K562 (cell line): ENCODE data around the gene SMG9. TPM values are rescaled to one million over a fixed set of nuclear protein-coding genes. Genes with fewer than 3 reads are reported as not detected.

Experiments
- CAMTA2 ChIP-seq: fragments of 250-450 bp; sonication (Bioruptor Pico); conservative IDR thresholded peaks from 2 replicates; pipeline ENCODE4 v1.5.1; 2022
- CBFA2T2 ChIP-seq: fragments of 450-650 bp; conservative IDR thresholded peaks from 2 replicates; pipeline ENCODE4 v1.6.1; 2017; ENCODE audit warnings: mild to moderate bottlenecking
- CHD7 ChIP-seq: fragments of 200-600 bp; sonication (generic); IDR thresholded peaks from one replicate; pipeline ENCODE4 v1.6.1; 2012; ENCODE audit warnings: mild to moderate bottlenecking, low read depth, low read length, inconsistent platforms
- CTCF ChIP-seq, 3 experiments: IDR thresholded peaks in 2 of 3; conservative IDR thresholded peaks in 1 of 3; 2 replicates each; pipeline ENCODE4 v1.5.1; 2011 to 2012; ENCODE audit warnings: low read length in 3 of 3, mild to moderate bottlenecking in 3 of 3, control low read depth in 2 of 3, improper control_type of control experiment in 1 of 3, inconsistent platforms in 1 of 3, low read depth in 1 of 3, mixed read lengths in 1 of 3, moderate library complexity in 1 of 3; ENCODE audit not compliant: insufficient read depth in 2 of 3
- DIDO1 ChIP-seq: fragments of 450-650 bp; IDR thresholded peaks from 2 replicates; pipeline ENCODE4 v1.6.1; 2016; ENCODE audit warnings: low read depth, missing biosample characterization, missing genetic modification characterization
- HSF4 ChIP-seq: fragments of 250-450 bp; sonication (Bioruptor Pico); IDR thresholded peaks from 2 replicates; pipeline ENCODE4 v2.1.2; 2022; ENCODE audit warnings: mild to moderate bottlenecking, moderate library complexity, borderline replicate concordance
- KDM2B ChIP-seq: fragments of 250-450 bp; sonication (Bioruptor Pico); IDR thresholded peaks from 2 replicates; pipeline ENCODE4 v1.8.0; 2021; ENCODE audit warnings: mild to moderate bottlenecking, moderate library complexity
- LEF1 ChIP-seq: fragments of 450-650 bp; IDR thresholded peaks from 2 replicates; pipeline ENCODE4 v1.6.1; 2016; ENCODE audit warnings: mild to moderate bottlenecking
- MITF ChIP-seq: IDR thresholded peaks from 2 replicates; pipeline ENCODE4 v1.6.1; 2014; ENCODE audit warnings: antibody characterized with exemption
- PYGO2 ChIP-seq: fragments of 450-650 bp; IDR thresholded peaks from 2 replicates; pipeline ENCODE4 v1.6.1; 2016; ENCODE audit warnings: mild to moderate bottlenecking, missing genetic modification characterization, moderate library complexity, missing compliant biosample characterization
- RBM34 ChIP-seq: fragments of 200-400 bp; formaldehyde crosslinking; IDR thresholded peaks from 2 replicates; pipeline ENCODE4 v1.6.1; 2018; ENCODE audit warnings: low read length, borderline replicate concordance; ENCODE audit not compliant: insufficient read depth
- SIRT6 ChIP-seq: IDR thresholded peaks from one replicate; pipeline ENCODE4 v1.6.1; 2012; ENCODE audit warnings: low read depth, mild to moderate bottlenecking, control low read depth, inconsistent platforms, low read length, moderate library complexity
- SMC3 ChIP-seq: conservative IDR thresholded peaks from 2 replicates; pipeline ENCODE4 v1.6.1; 2011; ENCODE audit warnings: low read depth, low read length, improper control_type of control experiment; ENCODE audit not compliant: insufficient read depth
- SOX6 ChIP-seq: fragments of 450-650 bp; IDR thresholded peaks from 2 replicates; pipeline ENCODE4 v1.6.1; 2014; ENCODE audit warnings: mild to moderate bottlenecking
- polyA plus RNA-seq, 8 experiments: library from polyadenylated mRNA; depleted of rRNA in 4 of 8; stranded (reverse) in 5 of 8; unstranded in 3 of 8; fragments of >200 nt; fragmentation: Nextera tagmentation in 2 of 8; fragmentation: Illumina TruSeq in 1 of 8; extraction: Ambion mirVana in 2 of 8; extraction: Trizol in 1 of 8; gene quantifications; 2 replicates each; pipeline versions ENCODE4 v1.2.1 to v1.2.3, GENCODE V29; 2011 to 2014; ENCODE audit warnings: inconsistent platforms in 1 of 8, missing spikeins in 1 of 8
- total RNA-seq, 7 experiments: library from RNA; depleted of rRNA in 6 of 7; stranded (reverse); fragments of >200 nt in 6 of 7; fragmentation: Illumina TruSeq in 2 of 7; extraction: Trizol in 2 of 7; gene quantifications; 2 replicates each; pipeline versions ENCODE4 v1.2.1 to v1.2.3, GENCODE V29; 2011 to 2021; ENCODE audit warnings: low replicate concordance in 1 of 7

Gene SMG9
- total and polyA plus RNA-seq, 9 of the 15 experiments (the other 6 are each of a cell fraction or from before 2014, with no cell fraction given), result 1.7 to 79.7 (median 40.2) TPM

- TF ChIP-seq CHD7, result no peak
- TF ChIP-seq MITF, result no peak
- TF ChIP-seq CBFA2T2, result no peak
- no peak for TF ChIP-seq KDM2B (CRISPR knock-in tag)
- no peak for TF ChIP-seq SIRT6
- TF ChIP-seq CTCF (IDR thresholded peaks at IDR 0.05 in 2 of 3, conservative IDR thresholded peaks at IDR 0.05 in 1 of 3; ENCODE audit: insufficient read depth in 2 of 3, low read depth in 1 of 3, low read length in 3 of 3), result no peak
- TF ChIP-seq HSF4 (CRISPR knock-in tag), result no peak
- no peak for TF ChIP-seq SOX6
- TF ChIP-seq CAMTA2 (CRISPR knock-in tag), result no peak
- TF ChIP-seq PYGO2, result no peak
- no peak for TF ChIP-seq SMC3
- no peak for TF ChIP-seq RBM34
- no peak for TF ChIP-seq DIDO1 (tag)
- no peak for TF ChIP-seq LEF1
These were observed 22.5 kb upstream of the SMG9 start (continued) for GRCh38 chr19:43777163-43777695.
